Superior temporal gyrus (tissue), 1 donor: Measurements from ENCODE around the gene NR4A1.
"Not testable (repeated sequence)": the region's sequence is repeated elsewhere in the genome, so short reads cannot be mapped to it uniquely, and the experiment has no call there.

Source experiments
- DNase-seq: peaks from one replicate; pipeline ENCODE4 v3.0.0-alpha.2; 2016; ENCODE audit errors: extremely low spot score

The NR4A1 gene

DNA sequence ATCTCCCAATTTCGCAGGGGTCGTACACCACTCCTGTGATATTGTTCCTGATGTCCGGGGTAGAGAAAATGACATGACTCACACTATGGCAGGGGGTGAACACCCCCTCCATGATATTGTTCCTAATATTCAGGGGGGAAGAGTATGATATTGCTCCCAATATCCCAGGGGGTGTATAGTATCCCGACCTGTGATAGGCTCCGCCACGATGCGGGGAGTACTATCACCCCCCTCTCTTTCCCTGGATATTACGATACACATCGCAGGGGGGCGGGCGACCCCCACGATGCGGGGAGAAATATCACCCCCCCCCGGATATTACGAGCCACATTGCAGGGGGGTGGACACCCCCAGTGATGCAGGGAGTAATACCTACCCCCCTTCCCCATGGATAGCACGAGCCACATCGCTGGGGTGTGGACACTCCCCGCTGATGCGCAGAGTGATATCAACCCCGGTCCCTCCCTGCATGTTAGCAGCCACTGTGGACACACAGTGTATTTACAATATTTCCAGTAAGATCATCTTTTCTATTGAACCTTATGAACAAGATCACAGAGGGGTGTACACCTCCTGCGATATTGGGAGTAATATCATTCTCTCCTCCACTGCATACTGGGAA is 45.9 kb downstream of the NR4A1 start:
- DNase-seq, result no peak

DNA sequence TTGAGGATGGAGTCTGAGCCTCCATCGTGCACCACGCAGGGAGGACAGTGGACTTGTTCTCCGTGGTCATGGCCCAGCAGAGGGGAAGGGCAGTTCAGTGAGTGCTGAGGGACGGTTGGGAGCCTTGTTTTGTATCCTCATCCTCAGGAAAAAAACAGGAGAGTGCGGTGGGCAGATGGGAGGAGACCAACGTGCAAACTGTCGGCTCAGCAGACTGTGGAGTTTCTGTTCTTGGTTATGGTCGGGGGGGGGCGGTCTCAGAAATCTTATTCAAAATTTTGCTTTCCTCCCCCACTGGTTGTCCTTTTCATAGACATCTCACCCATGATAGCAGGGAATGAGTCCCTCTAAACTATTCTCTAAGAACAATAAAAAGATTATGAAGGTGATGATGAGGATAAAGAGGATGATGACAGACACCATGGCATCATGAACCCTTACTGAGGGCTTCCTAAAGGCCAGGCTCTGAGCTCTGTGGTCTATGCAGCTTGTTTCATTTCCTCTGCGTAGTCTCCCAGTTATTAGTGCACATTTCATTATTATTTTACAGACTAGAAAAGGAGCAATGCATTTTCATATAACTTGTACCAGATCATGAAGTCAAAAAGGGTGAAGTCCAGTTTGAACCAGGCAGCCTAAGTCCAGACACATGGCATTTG is 53.3 kb downstream of the NR4A1 start:
- not testable (repeated sequence) for DNase-seq
